ENCODE measurements around the gene LSM6. TPM values are rescaled to one million over a fixed set of nuclear protein-coding genes. Genes with fewer than 3 reads are reported as not detected.

LSM6 gene
- total and polyA plus RNA-seq, 2 experiments from 2014 or later = 70.4 to 238 TPM

- Mint-ChIP-seq H3K4me1 (peaks cover 30% of the 10 kb centered on the region; the same call in 2 of the 3 replicates), H3K9me3 (no peaks in the 10 kb centered on the region), H3K36me3 (ENCODE audit: low read depth) (0 out of 3 replicates have a peak, but pooled peaks cover under 1% of the 10 kb centered on the region), H3K27me3 (ENCODE audit: insufficient read depth, low read depth, poor library complexity) (no peaks in the 10 kb centered on the region), H3K4me3 (no peak overlapping the region), H3K27ac (no peak overlapping the region)
- Histone ChIP-seq H3K9me2 (ENCODE audit: insufficient read depth) (no peaks in the 10 kb centered on the region), H2AFZ (no peak overlapping the region), H3F3A (replicated peaks; ENCODE audit: low read depth) (no peaks in the 10 kb centered on the region), H3K27me3 (ENCODE audit: insufficient read depth) (no peaks in the 10 kb centered on the region), H3K27ac (ENCODE audit: low read depth) (no peak overlapping the region), H3K4me3 (no peak overlapping the region), H3K36me3 (ENCODE audit: insufficient read depth) (peaks cover under 1% of the 10 kb centered on the region; the same call in 1 of the 2 replicates), H4K20me1 (replicated peaks; ENCODE audit: insufficient read depth) (peaks cover 40% of the 10 kb centered on the region), H3K79me2 (replicated peaks; ENCODE audit: insufficient read depth) (peaks cover 70% of the 10 kb centered on the region), H3K4me1 (ENCODE audit: insufficient read depth) (peaks cover 30% of the 10 kb centered on the region), H3K4me2 (no peak overlapping the region)
- TF ChIP-seq STAT1 (IDR thresholded peaks at IDR 0.05; ENCODE audit: unreplicated experiment) = no peak
- ATAC-seq (no peak), DNase-seq (ENCODE audit: low spot score) (no peak)
Measured at GRCh38 chr4:146178126-146178525, 2.6 kb downstream of the LSM6 start.

GRCh38 chr4:146179784-146180370 is 4.4 kb downstream of the LSM6 start:
- Histone ChIP-seq H3K9me2 (ENCODE audit: insufficient read depth) (no peaks in the 10 kb centered on the region), H3K27ac (ENCODE audit: low read depth) (peak overlapping the region; percentile 17; the same call in 1 of the 2 replicates), H3K36me3 (ENCODE audit: insufficient read depth) (peaks cover 10% of the 10 kb centered on the region; the same call in 1 of the 2 replicates), H4K20me1 (replicated peaks; ENCODE audit: insufficient read depth) (peaks cover 40% of the 10 kb centered on the region), H3K4me2 (no peak overlapping the region), H3K27me3 (ENCODE audit: insufficient read depth) (no peaks in the 10 kb centered on the region), H3F3A (replicated peaks; ENCODE audit: low read depth) (no peaks in the 10 kb centered on the region), H3K79me2 (replicated peaks; ENCODE audit: insufficient read depth) (peaks cover 71% of the 10 kb centered on the region), H3K4me3 (no peak overlapping the region), H3K4me1 (ENCODE audit: insufficient read depth) (peaks cover 30% of the 10 kb centered on the region), H2AFZ (no peak overlapping the region)
- H3K4me1 Mint-ChIP-seq = peaks cover 30% of the 10 kb centered on the region; the same call in 2 of the 3 replicates
- no peaks in the 10 kb centered on the region for H3K9me3 Mint-ChIP-seq
- no peak overlapping the region for H3K27ac Mint-ChIP-seq
- ATAC-seq (peak; percentile 10; the same call in 2 of the 3 replicates), DNase-seq (ENCODE audit: low spot score) (peak; percentile 51)
- no peaks in the 10 kb centered on the region for H3K27me3 Mint-ChIP-seq (ENCODE audit: insufficient read depth, low read depth, poor library complexity)
- no peak overlapping the region for H3K4me3 Mint-ChIP-seq
- peaks cover 7% of the 10 kb centered on the region; the same call in 1 of the 3 replicates for H3K36me3 Mint-ChIP-seq (ENCODE audit: low read depth)
- TF ChIP-seq CTCF (conservative IDR thresholded peaks at IDR 0.05; ENCODE audit: low read depth in 2 of 2) = no peak
- no peak for TF ChIP-seq CREB1 (CRISPR knock-in tag; IDR thresholded peaks at IDR 0.05; ENCODE audit: low read depth)
- TF ChIP-seq EZH2 (IDR thresholded peaks at IDR 0.05; ENCODE audit: low read depth, unreplicated experiment) = no peak
- TF ChIP-seq, protein P1, sequence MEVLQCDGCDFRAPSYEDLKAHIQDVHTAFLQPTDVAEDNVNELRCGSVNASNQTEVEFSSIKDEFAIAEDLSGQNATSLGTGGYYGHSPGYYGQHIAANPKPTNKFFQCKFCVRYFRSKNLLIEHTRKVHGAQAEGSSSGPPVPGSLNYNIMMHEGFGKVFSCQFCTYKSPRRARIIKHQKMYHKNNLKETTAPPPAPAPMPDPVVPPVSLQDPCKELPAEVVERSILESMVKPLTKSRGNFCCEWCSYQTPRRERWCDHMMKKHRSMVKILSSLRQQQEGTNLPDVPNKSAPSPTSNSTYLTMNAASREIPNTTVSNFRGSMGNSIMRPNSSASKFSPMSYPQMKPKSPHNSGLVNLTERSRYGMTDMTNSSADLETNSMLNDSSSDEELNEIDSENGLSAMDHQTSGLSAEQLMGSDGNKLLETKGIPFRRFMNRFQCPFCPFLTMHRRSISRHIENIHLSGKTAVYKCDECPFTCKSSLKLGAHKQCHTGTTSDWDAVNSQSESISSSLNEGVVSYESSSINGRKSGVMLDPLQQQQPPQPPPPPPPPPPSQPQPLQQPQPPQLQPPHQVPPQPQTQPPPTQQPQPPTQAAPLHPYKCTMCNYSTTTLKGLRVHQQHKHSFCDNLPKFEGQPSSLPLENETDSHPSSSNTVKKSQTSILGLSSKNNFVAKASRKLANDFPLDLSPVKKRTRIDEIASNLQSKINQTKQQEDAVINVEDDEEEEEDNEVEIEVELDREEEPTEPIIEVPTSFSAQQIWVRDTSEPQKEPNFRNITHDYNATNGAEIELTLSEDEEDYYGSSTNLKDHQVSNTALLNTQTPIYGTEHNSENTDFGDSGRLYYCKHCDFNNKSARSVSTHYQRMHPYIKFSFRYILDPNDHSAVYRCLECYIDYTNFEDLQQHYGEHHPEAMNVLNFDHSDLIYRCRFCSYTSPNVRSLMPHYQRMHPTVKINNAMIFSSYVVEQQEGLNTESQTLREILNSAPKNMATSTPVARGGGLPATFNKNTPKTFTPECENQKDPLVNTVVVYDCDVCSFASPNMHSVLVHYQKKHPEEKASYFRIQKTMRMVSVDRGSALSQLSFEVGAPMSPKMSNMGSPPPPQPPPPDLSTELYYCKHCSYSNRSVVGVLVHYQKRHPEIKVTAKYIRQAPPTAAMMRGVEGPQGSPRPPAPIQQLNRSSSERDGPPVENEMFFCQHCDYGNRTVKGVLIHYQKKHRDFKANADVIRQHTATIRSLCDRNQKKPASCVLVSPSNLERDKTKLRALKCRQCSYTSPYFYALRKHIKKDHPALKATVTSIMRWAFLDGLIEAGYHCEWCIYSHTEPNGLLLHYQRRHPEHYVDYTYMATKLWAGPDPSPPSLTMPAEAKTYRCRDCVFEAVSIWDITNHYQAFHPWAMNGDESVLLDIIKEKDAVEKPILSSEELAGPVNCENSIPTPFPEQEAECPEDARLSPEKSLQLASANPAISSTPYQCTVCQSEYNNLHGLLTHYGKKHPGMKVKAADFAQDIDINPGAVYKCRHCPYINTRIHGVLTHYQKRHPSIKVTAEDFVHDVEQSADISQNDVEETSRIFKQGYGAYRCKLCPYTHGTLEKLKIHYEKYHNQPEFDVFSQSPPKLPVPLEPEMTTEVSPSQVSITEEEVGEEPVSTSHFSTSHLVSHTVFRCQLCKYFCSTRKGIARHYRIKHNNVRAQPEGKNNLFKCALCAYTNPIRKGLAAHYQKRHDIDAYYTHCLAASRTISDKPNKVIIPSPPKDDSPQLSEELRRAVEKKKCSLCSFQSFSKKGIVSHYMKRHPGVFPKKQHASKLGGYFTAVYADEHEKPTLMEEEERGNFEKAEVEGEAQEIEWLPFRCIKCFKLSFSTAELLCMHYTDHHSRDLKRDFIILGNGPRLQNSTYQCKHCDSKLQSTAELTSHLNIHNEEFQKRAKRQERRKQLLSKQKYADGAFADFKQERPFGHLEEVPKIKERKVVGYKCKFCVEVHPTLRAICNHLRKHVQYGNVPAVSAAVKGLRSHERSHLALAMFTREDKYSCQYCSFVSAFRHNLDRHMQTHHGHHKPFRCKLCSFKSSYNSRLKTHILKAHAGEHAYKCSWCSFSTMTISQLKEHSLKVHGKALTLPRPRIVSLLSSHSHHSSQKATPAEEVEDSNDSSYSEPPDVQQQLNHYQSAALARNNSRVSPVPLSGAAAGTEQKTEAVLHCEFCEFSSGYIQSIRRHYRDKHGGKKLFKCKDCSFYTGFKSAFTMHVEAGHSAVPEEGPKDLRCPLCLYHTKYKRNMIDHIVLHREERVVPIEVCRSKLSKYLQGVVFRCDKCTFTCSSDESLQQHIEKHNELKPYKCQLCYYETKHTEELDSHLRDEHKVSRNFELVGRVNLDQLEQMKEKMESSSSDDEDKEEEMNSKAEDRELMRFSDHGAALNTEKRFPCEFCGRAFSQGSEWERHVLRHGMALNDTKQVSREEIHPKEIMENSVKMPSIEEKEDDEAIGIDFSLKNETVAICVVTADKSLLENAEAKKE (CRISPR knock-in tag; IDR thresholded peaks at IDR 0.05) = no peak
- TF ChIP-seq, protein P2, sequence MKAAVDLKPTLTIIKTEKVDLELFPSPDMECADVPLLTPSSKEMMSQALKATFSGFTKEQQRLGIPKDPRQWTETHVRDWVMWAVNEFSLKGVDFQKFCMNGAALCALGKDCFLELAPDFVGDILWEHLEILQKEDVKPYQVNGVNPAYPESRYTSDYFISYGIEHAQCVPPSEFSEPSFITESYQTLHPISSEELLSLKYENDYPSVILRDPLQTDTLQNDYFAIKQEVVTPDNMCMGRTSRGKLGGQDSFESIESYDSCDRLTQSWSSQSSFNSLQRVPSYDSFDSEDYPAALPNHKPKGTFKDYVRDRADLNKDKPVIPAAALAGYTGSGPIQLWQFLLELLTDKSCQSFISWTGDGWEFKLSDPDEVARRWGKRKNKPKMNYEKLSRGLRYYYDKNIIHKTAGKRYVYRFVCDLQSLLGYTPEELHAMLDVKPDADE (IDR thresholded peaks at IDR 0.05) = no peak
- TF ChIP-seq JUNB (IDR thresholded peaks at IDR 0.05; ENCODE audit: unreplicated experiment) = no peak
- TF ChIP-seq ZNF331 (CRISPR knock-in tag; IDR thresholded peaks at IDR 0.05; ENCODE audit: low read depth) = no peak
- TF ChIP-seq STAT1 (IDR thresholded peaks at IDR 0.05; ENCODE audit: unreplicated experiment) = no peak

Data from GM23338 (cell line).